ENCODE results near the gene TIMM13.

The TIMM13 gene

GRCh38 chr19:2376784-2377519 lies 50.4 kb downstream of the TIMM13 start:
- DNase-seq: no peak

All from NCI-H1436 treated with DMSO at 0.1 percent for 48 hours (cell line).